Breast epithelium (tissue), 4 donors: Measurements from ENCODE around the gene ERCC3. TPM values are rescaled to one million over a fixed set of nuclear protein-coding genes. Genes with fewer than 3 reads are reported as not detected.
A peak's percentile ranks its signal among the peaks of the same experiment; 100 is the strongest.

Experiments
- DNase-seq, 2 donors: peaks; one replicate each; pipeline ENCODE4 v3.0.0-alpha.2; 2019; ENCODE audit warnings: low spot score in 2 of 2
- H3K27ac ChIP-seq, 2 donors: fragments of 200-600 bp; sonication (generic) in 1 of 2; one replicate each; pipeline ENCODE4 v1.5.1; 2016 to 2019; ENCODE audit warnings: mild to moderate bottlenecking in 1 of 2
- H3K27me3 ChIP-seq, 2 donors: fragments of 200-600 bp; sonication (generic) in 1 of 2; one replicate each; pipeline versions ENCODE4 v1.5.1 to v1.6.0; 2017 to 2019; ENCODE audit warnings: control low read depth in 1 of 2, mild to moderate bottlenecking in 1 of 2
- H3K36me3 ChIP-seq: fragments of 200-600 bp; one replicate; pipeline ENCODE4 v1.5.1; 2019
- H3K4me1 ChIP-seq, 2 donors: fragments of 200-600 bp; sonication (generic); one replicate each; pipeline ENCODE4 v1.5.1; 2016 to 2019; ENCODE audit warnings: control low read depth in 1 of 2
- H3K4me3 ChIP-seq, 3 donors: fragments of 200-600 bp; sonication (generic); 1 replicate in 2 of 3; 2 replicates in 1 of 3; pipeline ENCODE4 v1.5.1; 2016 to 2019; ENCODE audit warnings: mild to moderate bottlenecking in 3 of 3, moderate library complexity in 2 of 3
- H3K9me3 ChIP-seq, 2 donors: fragments of 200-600 bp; sonication (generic) in 1 of 2; one replicate each; pipeline ENCODE4 v1.5.1; 2016 to 2019; ENCODE audit warnings: control low read depth in 1 of 2
- POLR2A ChIP-seq: fragments of 450-650 bp; IDR thresholded peaks from one replicate; pipeline ENCODE4 v1.6.1; 2016; ENCODE audit warnings: antibody characterized with exemption, mild to moderate bottlenecking, moderate library complexity
- POLR2AphosphoS5 ChIP-seq, 3 donors: sonication (generic); formaldehyde crosslinking; IDR thresholded peaks; one replicate each; pipeline ENCODE4 v1.6.1; 2017; ENCODE audit warnings: antibody characterized with exemption in 3 of 3
- intact Hi-C: fragments of 100-400 bp; cut with DNase I; formaldehyde crosslinking; loops from one replicate; pipeline ENCODE4 v1.15.1; 2023; ENCODE audit warnings: low total_unique reads
- total RNA-seq, 3 donors: library from RNA; depleted of rRNA; stranded (reverse); fragments of >200 nt; gene quantifications; one replicate each; pipeline ENCODE4 v1.1.0, GENCODE V29; 2016
- TF ChIP-seq, protein P1 (sequence below), 3 donors: fragments of 450-650 bp; IDR thresholded peaks; one replicate each; pipeline ENCODE4 v1.5.1; 2016 to 2017; ENCODE audit warnings: antibody characterized with exemption in 3 of 3, mild to moderate bottlenecking in 3 of 3, moderate library complexity in 3 of 3

ERCC3 gene
- total RNA-seq, 3 donors from 2014 or later = 37.3 to 55.2 (median 41.0) TPM

GRCh38 chr2:127326289-127326945, 32.5 kb upstream of the ERCC3 start:
- no peak for TF ChIP-seq POLR2AphosphoS5 (IDR thresholded peaks at IDR 0.05)
- TF ChIP-seq POLR2A = no peak
- TF ChIP-seq, protein P1, sequence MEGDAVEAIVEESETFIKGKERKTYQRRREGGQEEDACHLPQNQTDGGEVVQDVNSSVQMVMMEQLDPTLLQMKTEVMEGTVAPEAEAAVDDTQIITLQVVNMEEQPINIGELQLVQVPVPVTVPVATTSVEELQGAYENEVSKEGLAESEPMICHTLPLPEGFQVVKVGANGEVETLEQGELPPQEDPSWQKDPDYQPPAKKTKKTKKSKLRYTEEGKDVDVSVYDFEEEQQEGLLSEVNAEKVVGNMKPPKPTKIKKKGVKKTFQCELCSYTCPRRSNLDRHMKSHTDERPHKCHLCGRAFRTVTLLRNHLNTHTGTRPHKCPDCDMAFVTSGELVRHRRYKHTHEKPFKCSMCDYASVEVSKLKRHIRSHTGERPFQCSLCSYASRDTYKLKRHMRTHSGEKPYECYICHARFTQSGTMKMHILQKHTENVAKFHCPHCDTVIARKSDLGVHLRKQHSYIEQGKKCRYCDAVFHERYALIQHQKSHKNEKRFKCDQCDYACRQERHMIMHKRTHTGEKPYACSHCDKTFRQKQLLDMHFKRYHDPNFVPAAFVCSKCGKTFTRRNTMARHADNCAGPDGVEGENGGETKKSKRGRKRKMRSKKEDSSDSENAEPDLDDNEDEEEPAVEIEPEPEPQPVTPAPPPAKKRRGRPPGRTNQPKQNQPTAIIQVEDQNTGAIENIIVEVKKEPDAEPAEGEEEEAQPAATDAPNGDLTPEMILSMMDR (IDR thresholded peaks at IDR 0.05) = no peak

DNA sequence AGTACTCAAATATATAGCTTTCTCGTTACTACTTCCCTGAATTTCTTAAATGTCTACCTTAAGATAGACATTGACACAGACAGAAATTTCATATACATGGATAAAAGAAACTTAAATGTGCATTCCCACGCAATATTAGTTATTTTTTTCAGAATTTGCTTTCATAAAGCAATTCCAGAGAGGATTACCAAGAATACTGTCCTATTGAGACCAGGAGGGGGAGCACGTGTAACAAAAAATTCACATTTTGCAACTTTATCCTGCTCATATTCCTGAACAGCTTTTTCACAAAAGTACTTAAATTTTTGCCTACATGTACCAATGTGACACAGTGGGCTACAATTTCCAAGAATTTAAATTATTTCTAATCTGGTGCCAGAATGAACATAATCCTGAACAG, 30.7 kb upstream of the ERCC3 start:
- H3K36me3 ChIP-seq = peaks cover 16% of the 10 kb centered on the region
- no peaks in the 10 kb centered on the region for H3K27me3 ChIP-seq
- H3K9me3 ChIP-seq = no peaks in the 10 kb centered on the region
- DNase-seq = no peak
- H3K4me3 ChIP-seq = no peak overlapping the region
- TF ChIP-seq POLR2AphosphoS5 (IDR thresholded peaks at IDR 0.05) = no peak
- TF ChIP-seq, protein P1 (IDR thresholded peaks at IDR 0.05) = peak in 2 of 3 donors; percentile 45 to 58
- no peaks in the 10 kb centered on the region for H3K4me1 ChIP-seq
- intact Hi-C loops = no loop called here
- H3K27ac ChIP-seq = no peak overlapping the region

More at GRCh38 chr2:127326289-127326945, 32.5 kb upstream of the ERCC3 start:
- Histone ChIP-seq H3K4me1 (no peaks in the 10 kb centered on the region), H3K9me3 (no peaks in the 10 kb centered on the region), H3K27ac (no peak overlapping the region), H3K4me3 (no peak overlapping the region), H3K27me3 (no peaks in the 10 kb centered on the region), H3K36me3 (peaks cover 7% of the 10 kb centered on the region)
- no peak for DNase-seq
- intact Hi-C loops = no loop called here

DNA sequence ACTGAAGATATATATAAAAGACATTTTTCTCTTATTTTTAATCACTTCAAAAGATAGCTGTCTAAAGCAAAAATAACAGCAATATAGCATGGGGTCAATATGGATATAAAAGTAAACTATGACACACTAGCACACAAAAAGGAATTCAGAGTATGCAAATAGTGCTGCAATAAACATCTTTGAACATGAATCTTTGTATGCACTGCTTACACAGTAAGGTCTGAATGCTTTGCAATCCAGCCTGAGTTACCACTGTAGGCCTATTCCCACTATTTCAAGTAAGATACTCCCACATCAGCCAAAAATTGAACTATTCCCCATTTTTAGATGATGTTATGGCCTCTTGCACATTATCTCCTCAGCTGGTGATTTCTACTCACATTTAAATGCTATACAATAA, 27.4 kb upstream of the ERCC3 start:
- peaks cover 16% of the 10 kb centered on the region for H3K36me3 ChIP-seq
- no peak overlapping the region for H3K4me3 ChIP-seq
- no peaks in the 10 kb centered on the region for H3K9me3 ChIP-seq
- DNase-seq = no peak
- intact Hi-C loops = no loop called here
- no peaks in the 10 kb centered on the region for H3K27me3 ChIP-seq
- no peak overlapping the region for H3K27ac ChIP-seq
- TF ChIP-seq, protein P1 (IDR thresholded peaks at IDR 0.05) = no peak
- TF ChIP-seq POLR2AphosphoS5 (IDR thresholded peaks at IDR 0.05) (no peak), POLR2A (no peak)
- H3K4me1 ChIP-seq = no peaks in the 10 kb centered on the region

DNA sequence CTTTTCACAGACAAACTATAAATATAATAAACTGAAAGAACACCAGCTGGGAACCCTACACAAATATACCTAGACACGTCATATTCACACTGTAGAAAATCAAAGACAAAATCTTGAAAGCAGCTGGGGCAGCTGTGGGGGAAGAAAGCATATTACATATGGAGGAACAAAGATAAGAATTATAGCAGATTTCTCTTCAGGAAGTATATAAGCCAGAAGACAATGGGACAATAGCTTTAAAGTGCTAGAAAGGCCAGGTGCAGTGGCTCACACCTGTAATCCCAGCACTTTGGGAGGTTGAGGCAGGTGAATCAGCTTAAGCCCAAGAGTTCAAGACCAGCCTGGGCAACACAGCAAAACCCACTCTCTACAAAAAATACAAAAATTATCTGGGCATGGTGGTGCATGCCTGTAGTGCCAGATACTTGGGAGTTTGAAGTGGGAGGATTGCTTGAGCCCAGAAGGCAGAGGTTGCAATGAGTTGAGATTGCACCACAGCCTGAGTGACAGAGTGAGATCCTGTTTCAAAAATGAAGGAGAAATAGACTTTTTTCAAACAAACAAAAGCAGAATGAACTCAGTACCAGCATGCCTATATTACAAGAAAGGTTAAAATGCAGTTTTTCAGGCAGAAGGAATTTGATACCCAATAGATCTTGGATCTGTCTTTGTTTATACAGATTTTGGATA, 26.8 kb upstream of the ERCC3 start:
- H3K4me3 ChIP-seq = no peak overlapping the region
- H3K27me3 ChIP-seq = no peaks in the 10 kb centered on the region
- H3K4me1 ChIP-seq = no peaks in the 10 kb centered on the region
- TF ChIP-seq POLR2A = no peak
- TF ChIP-seq, protein P1 (IDR thresholded peaks at IDR 0.05) = no peak
- no peak for TF ChIP-seq POLR2AphosphoS5 (IDR thresholded peaks at IDR 0.05)
- no peak overlapping the region for H3K27ac ChIP-seq
- H3K36me3 ChIP-seq = peaks cover 16% of the 10 kb centered on the region
- intact Hi-C loops = no loop called here
- H3K9me3 ChIP-seq = no peaks in the 10 kb centered on the region
- no peak for DNase-seq

- Histone ChIP-seq H3K27ac (no peak overlapping the region), H3K27me3 (no peaks in the 10 kb centered on the region), H3K4me3 (no peak overlapping the region), H3K4me1 (no peaks in the 10 kb centered on the region), H3K9me3 (no peaks in the 10 kb centered on the region), H3K36me3 (peaks cover 16% of the 10 kb centered on the region)
- TF ChIP-seq, protein P1 (IDR thresholded peaks at IDR 0.05) = no peak
- DNase-seq = no peak
- intact Hi-C loops = no loop called here
These were observed 26.1 kb upstream of the ERCC3 start for GRCh38 chr2:127320067-127320466.
